Right ventricle myocardium superior (tissue), 1 donor: Measurements from ENCODE around the gene PTOV1. TPM values are rescaled to one million over a fixed set of nuclear protein-coding genes. Genes with fewer than 3 reads are reported as not detected.

Experiments
- ATAC-seq: fragments of 200-7000 bp; cut with Tn5 transposase; one replicate; pipeline ENCODE4 v1.9.1; 2020; ENCODE audit warnings: mild to moderate bottlenecking; ENCODE audit not compliant: poor library complexity
- DNase-seq: peaks from one replicate; pipeline ENCODE4 v3.0.0-alpha.2; 2020
- intact Hi-C: fragments of 100-400 bp; cut with DNase I; formaldehyde crosslinking; loops from one replicate; pipeline ENCODE4 v1.11.2; 2022
- long read RNA-seq: library from polyadenylated mRNA; unstranded; transcript quantifications from one replicate; pipeline ENCODE4 v2.0.0, GENCODE V29; 2021
- total RNA-seq: library from RNA; stranded (reverse); fragmentation: NEBNext Ultra II Directional; extraction: Animal tissue kit (Norgen Biotek cat#: 25700); gene quantifications from one replicate; pipeline ENCODE4 v1.2.1, GENCODE V29; 2021
- donor health status: DM: no; HTN: yes; CAD: no; lungs with severe emphysema.

Gene PTOV1
- total RNA-seq, result 120 TPM
- long read RNA-seq, transcript PTOV1-220 (13 exons, 1,587 nt), result minor isoform, 18 of 332 reads
- long read RNA-seq, transcript PTOV1-212 (13 exons, 1,577 nt), result major isoform, 252 of 332 reads
- long read RNA-seq, partial matches to known transcripts, result 19 of 332 reads
- long read RNA-seq, other reads (novel, unspliced or antisense), result 36 of 332 reads

GRCh38 chr19:49850487-49851342 lies at the start of gene PTOV1:
PTOV1 (plus strand) TSS chr19:49851159.
- peak; percentile 96 for ATAC-seq
- DNase-seq, result peak; percentile 96
- intact Hi-C loops, result loop anchor here (5.0 kb wide), 1 partner anchor 33 kb away; the partner anchor contains the start of gene MED25

GRCh38 chr19:49801401-49801888 lies 49.5 kb upstream of the PTOV1 start:
- DNase-seq (no peak), ATAC-seq (peak; percentile 1)
- intact Hi-C loops, result no loop called here

GRCh38 chr19:49801966-49802661 lies 48.8 kb upstream of the PTOV1 start:
- intact Hi-C loops, result no loop called here
- ATAC-seq (peak; percentile 88), DNase-seq (peak; percentile 96)

- DNase-seq (no peak), ATAC-seq (peak; percentile 1)
- intact Hi-C loops, result no loop called here
Observed at GRCh38 chr19:49802836-49803528, 48.0 kb upstream of the PTOV1 start.

GRCh38 chr19:49803529-49803856 lies 47.5 kb upstream of the PTOV1 start:
- no peak for ATAC-seq
- DNase-seq, result no peak
- intact Hi-C loops, result no loop called here

GRCh38 chr19:49805822-49806619 lies 44.9 kb upstream of the PTOV1 start:
- intact Hi-C loops, result loop anchor here (5.0 kb wide), 1 partner anchor 39 kb away; the partner anchor contains the start of gene AP2A1

GRCh38 chr19:49806620-49806959 lies 44.4 kb upstream of the PTOV1 start:
- intact Hi-C loops, result loop anchor here (5.0 kb wide), 1 partner anchor 39 kb away; the partner anchor contains the start of gene AP2A1
- ATAC-seq, result no peak
- no peak for DNase-seq

More at GRCh38 chr19:49805822-49806619, 44.9 kb upstream of the PTOV1 start:
- DNase-seq (no peak), ATAC-seq (no peak)

GRCh38 chr19:49807058-49807903 lies 43.7 kb upstream of the PTOV1 start:
- ATAC-seq (no peak), DNase-seq (no peak)

GRCh38 chr19:49807904-49808675 lies 42.9 kb upstream of the PTOV1 start:
- DNase-seq (no peak), ATAC-seq (no peak)
- intact Hi-C loops, result loop anchor here (5.0 kb wide), 1 partner anchor 41 kb away; the partner anchor contains the start of gene AP2A1

More at GRCh38 chr19:49807058-49807903, 43.7 kb upstream of the PTOV1 start:
- intact Hi-C loops, result loop anchor here (5.0 kb wide), 1 partner anchor 40 kb away; the partner anchor contains the start of gene AP2A1

- ATAC-seq, result peak; percentile 78
- DNase-seq, result peak; percentile 95
- intact Hi-C loops, result loop anchor here (5.0 kb wide), 1 partner anchor 41 kb away; the partner anchor contains the start of gene AP2A1
Observed at GRCh38 chr19:49808711-49809159, 42.2 kb upstream of the PTOV1 start.

GRCh38 chr19:49809160-49809940 lies 41.6 kb upstream of the PTOV1 start:
- ATAC-seq (peak; percentile 60), DNase-seq (peak; percentile 75)
- intact Hi-C loops, result loop anchor here (5.0 kb wide), 1 partner anchor 42 kb away; the partner anchor contains the start of gene AP2A1

- ATAC-seq, result no peak
- intact Hi-C loops, result loop anchor here (5.0 kb wide), 1 partner anchor 43 kb away; the partner anchor contains the start of gene AP2A1
- DNase-seq, result no peak
Observed at GRCh38 chr19:49809941-49810389, 41.0 kb upstream of the PTOV1 start.

- DNase-seq (no peak), ATAC-seq (no peak)
Observed at GRCh38 chr19:49811328-49811727, 39.6 kb upstream of the PTOV1 start.

GRCh38 chr19:49812452-49812996 lies 38.4 kb upstream of the PTOV1 start:
- DNase-seq (no peak), ATAC-seq (no peak)
- intact Hi-C loops, result no loop called here

More at GRCh38 chr19:49811328-49811727, 39.6 kb upstream of the PTOV1 start:
- intact Hi-C loops, result no loop called here
